Measurements from ENCODE around the gene CAMTA1. TPM values are rescaled to one million over a fixed set of nuclear protein-coding genes. Genes with fewer than 3 reads are reported as not detected.

The CAMTA1 gene
- polyA plus RNA-seq, 1 of the 3 experiments (the other 2 are of a cell fraction): 63.1 TPM

GRCh38 chr1:7294636-7295035 lies 509.4 kb downstream of the CAMTA1 start:
- Histone ChIP-seq H2AFZ (ENCODE audit: low read depth) (no peak overlapping the region), H3K4me2 (no peak overlapping the region), H3K4me3 (ENCODE audit: low read depth in 2 of 2, low read length in 1 of 2) (no peak overlapping the region), H3K79me2 (ENCODE audit: insufficient read depth) (no peaks in the 10 kb centered on the region), H3K9ac (no peak overlapping the region), H3K36me3 (replicated peaks in 1 of 2; ENCODE audit: control insufficient read depth in 1 of 2, insufficient read depth in 2 of 2, low read length in 1 of 2) (no peaks in the 10 kb centered on the region), H3F3A (replicated peaks; ENCODE audit: insufficient read depth) (peaks cover 26% of the 10 kb centered on the region), H3K9me3 (0 out of 2 replicates have a peak, but pooled peaks cover 4% of the 10 kb centered on the region), H3K27me3 (ENCODE audit: insufficient read depth) (no peaks in the 10 kb centered on the region), H4K20me1 (ENCODE audit: insufficient read depth) (no peaks in the 10 kb centered on the region), H3K27ac (ENCODE audit: low read depth in 2 of 2, low read length in 1 of 2) (no peak overlapping the region), H3K4me1 (ENCODE audit: control insufficient read depth in 1 of 2, insufficient read depth in 2 of 2, low read depth in 1 of 2, low read length in 1 of 2) (peaks cover 31 to 52% of the 10 kb centered on the region in 2 experiments), H3K9me2 (no peaks in the 10 kb centered on the region)
- TF ChIP-seq ZBTB33 (IDR thresholded peaks at IDR 0.05; ENCODE audit: borderline replicate concordance, low read depth) (no peak), POLR2AphosphoS5 (IDR thresholded peaks at IDR 0.05; ENCODE audit: low read depth, low read length) (no peak), EZH2phosphoT487 (IDR thresholded peaks at IDR 0.05; ENCODE audit: borderline replicate concordance, low read depth) (no peak), MEF2A (IDR thresholded peaks at IDR 0.05; ENCODE audit: borderline replicate concordance, low read depth) (no peak), SIN3A (IDR thresholded peaks at IDR 0.05; ENCODE audit: borderline replicate concordance, low read depth, low read length) (no peak), RXRA (IDR thresholded peaks at IDR 0.05; ENCODE audit: borderline replicate concordance, low read depth) (no peak), MAX (IDR thresholded peaks at IDR 0.05; ENCODE audit: low read depth) (no peak), NRF1 (IDR thresholded peaks at IDR 0.05; ENCODE audit: low read depth, low read length) (no peak), USF2 (IDR thresholded peaks at IDR 0.05; ENCODE audit: borderline replicate concordance, low read depth, low read length) (no peak), TCF12 (IDR thresholded peaks at IDR 0.05) (no peak), NFIC (IDR thresholded peaks at IDR 0.05; ENCODE audit: borderline replicate concordance) (no peak), RFX5 (IDR thresholded peaks at IDR 0.05; ENCODE audit: low read length) (no peak), GABPA (IDR thresholded peaks at IDR 0.05; ENCODE audit: low read depth) (no peak), CTCF (IDR thresholded peaks at IDR 0.05) (no peak)
- WGBS (ENCODE audit: low lambda C conversion rate): 95% methylated on average over 6 of the region's 7 CpGs
- ChIA-PET POLR2A (no interaction called here), CTCF (interaction anchor here (1.0 kb wide), 1 partner anchor 333 kb away, joined by 3 read pairs; no protein-coding TSS in a partner anchor)
- DNase-seq: no peak
